Neural cell (in vitro differentiated cells): ENCODE data around the gene AGL. TPM values are rescaled to one million over a fixed set of nuclear protein-coding genes. Genes with fewer than 3 reads are reported as not detected.

Experiments used
- H2AFZ ChIP-seq: fragments of 200-600, 300-800 bp; sonication (generic), shearing (Covaris generic); 2 replicates; pipeline ENCODE4 v1.6.0; 2014; ENCODE audit warnings: low read depth, mild to moderate bottlenecking, antibody characterized with exemption, low read length, moderate library complexity
- H3F3A ChIP-seq: fragments of 200-600 bp; shearing (Covaris generic); 2 replicates; pipeline ENCODE4 v1.6.1; 2016; ENCODE audit warnings: mild to moderate bottlenecking, moderate library complexity, mixed read lengths, antibody characterized with exemption, low read length; ENCODE audit not compliant: insufficient read depth, poor library complexity, severe bottlenecking
- H3K27ac ChIP-seq: fragments of 200-600, 300-800 bp; sonication (generic), shearing (Covaris generic); 2 replicates; pipeline ENCODE4 v1.5.1; 2014; ENCODE audit warnings: mild to moderate bottlenecking, low read length, moderate library complexity
- H3K27me3 ChIP-seq: fragments of 300-800, 200-600 bp; sonication (generic), shearing (Covaris generic); 2 replicates; pipeline ENCODE4 v1.6.0; 2014; ENCODE audit warnings: mild to moderate bottlenecking, low read depth, low read length, moderate library complexity; ENCODE audit not compliant: insufficient read depth
- H3K36me3 ChIP-seq: fragments of 300-800, 200-600 bp; sonication (generic), shearing (Covaris generic); 2 replicates; pipeline ENCODE4 v1.5.1; 2014; ENCODE audit warnings: mild to moderate bottlenecking, antibody characterized with exemption, low read length, moderate library complexity; ENCODE audit not compliant: insufficient read depth
- H3K4me2 ChIP-seq: fragments of 300-800, 200-600 bp; sonication (generic), shearing (Covaris generic); 2 replicates; pipeline ENCODE4 v1.6.0; 2014; ENCODE audit warnings: mild to moderate bottlenecking, low read length
- H3K4me3 ChIP-seq: fragments of 300-800, 200-600 bp; sonication (generic), shearing (Covaris generic); 2 replicates; pipeline ENCODE4 v1.5.1; 2014; ENCODE audit warnings: mild to moderate bottlenecking, low read length, moderate library complexity
- H3K79me2 ChIP-seq: fragments of 200-600 bp; shearing (Covaris generic); replicated peaks from 2 replicates; pipeline ENCODE4 v1.6.0; 2014; ENCODE audit warnings: mild to moderate bottlenecking, low read length, moderate library complexity; ENCODE audit not compliant: insufficient read depth
- H3K9ac ChIP-seq: fragments of 300-800, 200-600 bp; sonication (generic), shearing (Covaris generic); 2 replicates; pipeline ENCODE4 v1.6.1; 2016; ENCODE audit warnings: mild to moderate bottlenecking, low read length, mixed read lengths
- H3K9me2 ChIP-seq: fragments of 200-600 bp; shearing (Covaris generic); 2 replicates; pipeline ENCODE4 v1.6.1; 2016; ENCODE audit warnings: mild to moderate bottlenecking, low read length, mixed read lengths; ENCODE audit not compliant: insufficient read depth
- H3K9me3 ChIP-seq: fragments of 200-600, 300-800 bp; sonication (generic), shearing (Covaris generic); 2 replicates; pipeline ENCODE4 v1.6.1; 2016; ENCODE audit warnings: mild to moderate bottlenecking, mixed run types, low read length, moderate library complexity, mixed read lengths
- H4K20me1 ChIP-seq: fragments of 200-600 bp; shearing (Covaris generic); 2 replicates; pipeline ENCODE4 v1.6.1; 2016; ENCODE audit warnings: mild to moderate bottlenecking, mixed run types; ENCODE audit not compliant: insufficient read depth
- EP300 ChIP-seq: fragments of 450-650 bp; conservative IDR thresholded peaks from 2 replicates; pipeline ENCODE4 v1.6.1; 2014; ENCODE audit warnings: antibody characterized with exemption, mild to moderate bottlenecking, moderate library complexity; ENCODE audit not compliant: poor library complexity, severe bottlenecking
- EZH2 ChIP-seq: fragments of 200-600, 300-800 bp; shearing (Covaris generic), sonication (generic); IDR thresholded peaks from 2 replicates; pipeline ENCODE4 v1.6.1; 2014; ENCODE audit warnings: antibody characterized with exemption, low read length, borderline replicate concordance, mild to moderate bottlenecking; ENCODE audit not compliant: insufficient read depth, poor library complexity, severe bottlenecking
- MXI1 ChIP-seq: fragments of 450-650 bp; conservative IDR thresholded peaks from 2 replicates; pipeline ENCODE4 v1.6.1; 2014; ENCODE audit warnings: antibody characterized with exemption, mild to moderate bottlenecking; ENCODE audit not compliant: poor library complexity, severe bottlenecking
- POLR2AphosphoS5 ChIP-seq: IDR thresholded peaks from 2 replicates; pipeline ENCODE4 v1.6.1; 2012
- RAD21 ChIP-seq: fragments of 450-650 bp; conservative IDR thresholded peaks from 2 replicates; pipeline ENCODE4 v1.6.1; 2014; ENCODE audit warnings: antibody characterized with exemption, mild to moderate bottlenecking, moderate library complexity
- SMC3 ChIP-seq: fragments of 450-650 bp; conservative IDR thresholded peaks from 2 replicates; pipeline ENCODE4 v1.6.1; 2014; ENCODE audit warnings: antibody characterized with exemption, mild to moderate bottlenecking, moderate library complexity; ENCODE audit not compliant: poor library complexity
- TAF1 ChIP-seq: IDR thresholded peaks from 2 replicates; pipeline ENCODE4 v1.6.1; 2012; ENCODE audit warnings: low read depth
- polyA plus RNA-seq: library from polyadenylated mRNA; depleted of rRNA; stranded (reverse); fragments of >200 nt; gene quantifications from 2 replicates; pipeline ENCODE4 v1.2.3, GENCODE V29; 2014
- TF ChIP-seq, protein P1 (sequence below): fragments of 450-650 bp; IDR thresholded peaks from 2 replicates; pipeline ENCODE4 v1.5.1; 2014; ENCODE audit warnings: antibody characterized with exemption, mild to moderate bottlenecking, moderate library complexity; ENCODE audit not compliant: poor library complexity, severe bottlenecking
- TF ChIP-seq, protein P2 (sequence below): IDR thresholded peaks from 2 replicates; pipeline ENCODE4 v1.6.1; 2012; ENCODE audit warnings: borderline replicate concordance

AGL gene
- polyA plus RNA-seq, 1 donor from 2014 or later = 17.7 TPM

DNA sequence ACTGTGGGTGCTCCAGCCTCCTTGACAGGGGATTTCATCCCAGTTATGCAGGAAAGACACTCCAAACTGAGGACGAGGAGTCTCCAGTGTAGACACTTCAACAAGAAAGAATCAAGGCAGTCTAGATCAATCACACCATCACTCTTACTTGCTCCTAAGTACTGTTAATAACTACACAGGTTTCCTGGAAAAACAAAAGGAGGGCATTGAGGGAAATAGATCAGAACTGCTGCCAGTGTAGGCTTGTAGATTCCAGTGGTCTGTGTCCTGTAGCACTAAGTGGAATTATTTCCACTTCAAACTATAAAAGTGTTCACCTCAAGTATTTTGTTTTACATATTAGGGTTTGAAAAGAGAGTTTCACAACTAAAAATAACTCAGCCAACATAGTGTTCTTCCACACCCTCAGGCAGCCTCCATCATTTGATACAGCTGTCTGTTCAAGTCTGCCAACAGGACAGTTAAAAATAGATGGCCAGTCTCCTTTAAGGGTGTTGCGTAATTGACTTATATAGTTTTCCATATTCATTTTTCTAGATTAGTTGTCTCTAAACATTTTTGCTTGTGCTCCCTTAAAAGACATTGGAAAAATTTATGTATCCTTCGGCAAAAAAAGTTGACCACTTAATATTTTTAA lies 32.0 kb upstream of the AGL start:
- no peak overlapping the region for H3K4me2 ChIP-seq

DNA sequence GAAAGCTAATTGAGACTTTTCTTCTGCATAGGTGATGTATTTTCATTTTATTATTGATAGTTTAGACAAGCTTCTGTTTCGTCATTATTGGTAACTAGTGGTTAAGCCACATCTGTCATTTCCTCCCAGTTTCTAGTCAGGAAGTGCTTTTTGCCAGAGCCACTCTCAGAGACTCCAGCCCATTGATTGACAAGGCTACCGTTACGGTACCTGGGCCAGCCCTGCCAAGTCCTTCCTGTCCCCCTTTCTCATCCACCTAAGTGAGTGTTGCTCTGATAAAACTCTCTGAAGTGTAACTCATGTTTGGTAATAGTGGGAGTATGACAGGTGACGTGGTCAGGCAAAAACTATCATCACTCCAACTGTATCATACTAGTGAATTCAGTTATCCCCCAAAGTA lies 29.6 kb upstream of the AGL start:
- Histone ChIP-seq H3K27me3 (no peaks in the 10 kb centered on the region), H3K27ac (no peak overlapping the region), H3K4me3 (no peak overlapping the region), H3K9me2 (no peaks in the 10 kb centered on the region), H3K9ac (no peak overlapping the region), H3K4me2 (no peak overlapping the region), H3K79me2 (no peaks in the 10 kb centered on the region), H3F3A (no peaks in the 10 kb centered on the region), H2AFZ (no peak overlapping the region), H4K20me1 (no peaks in the 10 kb centered on the region), H3K9me3 (no peaks in the 10 kb centered on the region), H3K36me3 (no peaks in the 10 kb centered on the region)
- TF ChIP-seq POLR2AphosphoS5 = no peak
- TF ChIP-seq EP300 = no peak
- no peak for TF ChIP-seq SMC3

More for the DNA sequence above, 32.0 kb upstream of the AGL start:
- no peak overlapping the region for H3K4me3 ChIP-seq
- no peaks in the 10 kb centered on the region for H3K9me2 ChIP-seq
- no peaks in the 10 kb centered on the region for H4K20me1 ChIP-seq
- H3K36me3 ChIP-seq = no peaks in the 10 kb centered on the region
- no peaks in the 10 kb centered on the region for H3F3A ChIP-seq
- TF ChIP-seq, protein P1, sequence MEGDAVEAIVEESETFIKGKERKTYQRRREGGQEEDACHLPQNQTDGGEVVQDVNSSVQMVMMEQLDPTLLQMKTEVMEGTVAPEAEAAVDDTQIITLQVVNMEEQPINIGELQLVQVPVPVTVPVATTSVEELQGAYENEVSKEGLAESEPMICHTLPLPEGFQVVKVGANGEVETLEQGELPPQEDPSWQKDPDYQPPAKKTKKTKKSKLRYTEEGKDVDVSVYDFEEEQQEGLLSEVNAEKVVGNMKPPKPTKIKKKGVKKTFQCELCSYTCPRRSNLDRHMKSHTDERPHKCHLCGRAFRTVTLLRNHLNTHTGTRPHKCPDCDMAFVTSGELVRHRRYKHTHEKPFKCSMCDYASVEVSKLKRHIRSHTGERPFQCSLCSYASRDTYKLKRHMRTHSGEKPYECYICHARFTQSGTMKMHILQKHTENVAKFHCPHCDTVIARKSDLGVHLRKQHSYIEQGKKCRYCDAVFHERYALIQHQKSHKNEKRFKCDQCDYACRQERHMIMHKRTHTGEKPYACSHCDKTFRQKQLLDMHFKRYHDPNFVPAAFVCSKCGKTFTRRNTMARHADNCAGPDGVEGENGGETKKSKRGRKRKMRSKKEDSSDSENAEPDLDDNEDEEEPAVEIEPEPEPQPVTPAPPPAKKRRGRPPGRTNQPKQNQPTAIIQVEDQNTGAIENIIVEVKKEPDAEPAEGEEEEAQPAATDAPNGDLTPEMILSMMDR = no peak
- TF ChIP-seq EP300 (no peak), TAF1 (no peak), EZH2 (no peak), RAD21 (no peak), POLR2AphosphoS5 (no peak), MXI1 (no peak), SMC3 (no peak)
- TF ChIP-seq, protein P2, sequence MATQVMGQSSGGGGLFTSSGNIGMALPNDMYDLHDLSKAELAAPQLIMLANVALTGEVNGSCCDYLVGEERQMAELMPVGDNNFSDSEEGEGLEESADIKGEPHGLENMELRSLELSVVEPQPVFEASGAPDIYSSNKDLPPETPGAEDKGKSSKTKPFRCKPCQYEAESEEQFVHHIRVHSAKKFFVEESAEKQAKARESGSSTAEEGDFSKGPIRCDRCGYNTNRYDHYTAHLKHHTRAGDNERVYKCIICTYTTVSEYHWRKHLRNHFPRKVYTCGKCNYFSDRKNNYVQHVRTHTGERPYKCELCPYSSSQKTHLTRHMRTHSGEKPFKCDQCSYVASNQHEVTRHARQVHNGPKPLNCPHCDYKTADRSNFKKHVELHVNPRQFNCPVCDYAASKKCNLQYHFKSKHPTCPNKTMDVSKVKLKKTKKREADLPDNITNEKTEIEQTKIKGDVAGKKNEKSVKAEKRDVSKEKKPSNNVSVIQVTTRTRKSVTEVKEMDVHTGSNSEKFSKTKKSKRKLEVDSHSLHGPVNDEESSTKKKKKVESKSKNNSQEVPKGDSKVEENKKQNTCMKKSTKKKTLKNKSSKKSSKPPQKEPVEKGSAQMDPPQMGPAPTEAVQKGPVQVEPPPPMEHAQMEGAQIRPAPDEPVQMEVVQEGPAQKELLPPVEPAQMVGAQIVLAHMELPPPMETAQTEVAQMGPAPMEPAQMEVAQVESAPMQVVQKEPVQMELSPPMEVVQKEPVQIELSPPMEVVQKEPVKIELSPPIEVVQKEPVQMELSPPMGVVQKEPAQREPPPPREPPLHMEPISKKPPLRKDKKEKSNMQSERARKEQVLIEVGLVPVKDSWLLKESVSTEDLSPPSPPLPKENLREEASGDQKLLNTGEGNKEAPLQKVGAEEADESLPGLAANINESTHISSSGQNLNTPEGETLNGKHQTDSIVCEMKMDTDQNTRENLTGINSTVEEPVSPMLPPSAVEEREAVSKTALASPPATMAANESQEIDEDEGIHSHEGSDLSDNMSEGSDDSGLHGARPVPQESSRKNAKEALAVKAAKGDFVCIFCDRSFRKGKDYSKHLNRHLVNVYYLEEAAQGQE = no peak
- no peak overlapping the region for H2AFZ ChIP-seq
- no peak overlapping the region for H3K27ac ChIP-seq
- no peak overlapping the region for H3K9ac ChIP-seq
- H3K27me3 ChIP-seq = no peaks in the 10 kb centered on the region
- no peaks in the 10 kb centered on the region for H3K9me3 ChIP-seq
- no peaks in the 10 kb centered on the region for H3K79me2 ChIP-seq
